Neural progenitor cell (in vitro differentiated cells): Measurements from ENCODE around the gene JSRP1.

Source experiments
- CTCF ChIP-seq: fragments of 200-600 bp; sonication (generic); IDR thresholded peaks from 2 replicates; pipeline ENCODE4 v1.5.1; 2017; ENCODE audit warnings: antibody characterized with exemption, mild to moderate bottlenecking
- EZH2 ChIP-seq: fragments of 200-600 bp; sonication (generic); IDR thresholded peaks from 2 replicates; pipeline ENCODE4 v1.6.1; 2017; ENCODE audit warnings: antibody characterized with exemption, mild to moderate bottlenecking, moderate library complexity
- EZH2phosphoT487 ChIP-seq: fragments of 200-600 bp; sonication (generic); IDR thresholded peaks from 2 replicates; pipeline ENCODE4 v1.6.1; 2017; ENCODE audit warnings: antibody characterized with exemption

- TF ChIP-seq CTCF (no peak), EZH2 (no peak), EZH2phosphoT487 (no peak)
These were observed 15.3 kb upstream of the JSRP1 start for GRCh38 chr19:2271234-2272103.
